SU-DHL-6 (cell line): ENCODE data around the gene PTAR1.
"Not testable (repeated sequence)": the region's sequence is repeated elsewhere in the genome, so short reads cannot be mapped to it uniquely, and the experiment has no call there.

Source experiments
- H2AFZ ChIP-seq: fragments of 200-600 bp; sonication (generic); 2 replicates; pipeline ENCODE4 v1.6.1; 2014; ENCODE audit warnings: low read depth, mild to moderate bottlenecking, moderate library complexity, mixed read lengths, antibody characterized with exemption, low read length; ENCODE audit not compliant: severe bottlenecking
- H3F3A ChIP-seq: fragments of 200-600 bp; shearing (Covaris generic); 2 replicates; pipeline ENCODE4 v1.6.0; 2016; ENCODE audit warnings: antibody characterized with exemption, mild to moderate bottlenecking; ENCODE audit not compliant: insufficient read depth
- H3K27ac ChIP-seq: fragments of 200-600 bp; sonication (generic); 2 replicates; pipeline ENCODE4 v1.5.1; 2016; ENCODE audit warnings: low read depth, mild to moderate bottlenecking, low read length, moderate library complexity, mixed read lengths
- H3K27me3 ChIP-seq: fragments of 200-600 bp; sonication (generic), shearing (Covaris generic); 2 replicates; pipeline ENCODE4 v1.6.0; 2014; ENCODE audit warnings: mild to moderate bottlenecking, low read length
- H3K36me3 ChIP-seq: fragments of 200-600 bp; sonication (generic); 2 replicates; pipeline ENCODE4 v1.6.1; 2014; ENCODE audit warnings: mild to moderate bottlenecking, low read length, mixed read lengths
- H3K4me2 ChIP-seq: fragments of 300-600, 200-600 bp; shearing (Covaris generic), sonication (generic); 2 replicates; pipeline ENCODE4 v1.6.0; 2014; ENCODE audit warnings: low read length, low read depth, mild to moderate bottlenecking; ENCODE audit not compliant: poor library complexity, severe bottlenecking
- H3K4me3 ChIP-seq: fragments of 200-600 bp; sonication (generic); 2 replicates; pipeline ENCODE4 v1.5.1; 2014; ENCODE audit warnings: antibody characterized with exemption, low read length, mild to moderate bottlenecking, mixed read lengths; ENCODE audit not compliant: insufficient read depth, poor library complexity, severe bottlenecking
- H3K79me2 ChIP-seq: fragments of 200-600 bp; sonication (generic); 2 replicates; pipeline ENCODE4 v1.6.1; 2014; ENCODE audit warnings: mild to moderate bottlenecking, low read length, moderate library complexity; ENCODE audit not compliant: insufficient read depth
- H3K9ac ChIP-seq: fragments of 200-600 bp; sonication (generic); 2 replicates; pipeline ENCODE4 v1.7.0; 2014; ENCODE audit warnings: mild to moderate bottlenecking, low read length
- H3K9me2 ChIP-seq: fragments of 200-600 bp; sonication (generic); replicated peaks from 2 replicates; pipeline ENCODE4 v1.6.1; 2014; ENCODE audit warnings: low read length; ENCODE audit not compliant: insufficient read depth
- H3K9me3 ChIP-seq: fragments of 200-600 bp; sonication (generic); 2 replicates; pipeline ENCODE4 v1.6.1; 2014; ENCODE audit warnings: low read length, mixed read lengths; ENCODE audit not compliant: insufficient read depth
- H4K20me1 ChIP-seq: fragments of 200-600 bp; sonication (generic); 2 replicates; pipeline ENCODE4 v1.6.1; 2014; ENCODE audit warnings: low read depth, mild to moderate bottlenecking, antibody characterized with exemption, low read length, moderate library complexity, mixed read lengths
- EZH2phosphoT487 ChIP-seq: fragments of 200-600 bp; sonication (generic), shearing (Covaris generic); conservative IDR thresholded peaks from 2 replicates; pipeline ENCODE4 v1.6.1; 2018; ENCODE audit warnings: mild to moderate bottlenecking, antibody characterized with exemption, low read length, moderate library complexity, mixed read lengths
- TF ChIP-seq, protein P1 (sequence below): fragments of 200-600 bp; sonication (generic); IDR thresholded peaks from one replicate; pipeline ENCODE4 v1.5.1; 2017; ENCODE audit warnings: antibody characterized with exemption, mild to moderate bottlenecking, low read length, moderate library complexity; ENCODE audit not compliant: insufficient read depth, poor library complexity, severe bottlenecking

Gene PTAR1

DNA sequence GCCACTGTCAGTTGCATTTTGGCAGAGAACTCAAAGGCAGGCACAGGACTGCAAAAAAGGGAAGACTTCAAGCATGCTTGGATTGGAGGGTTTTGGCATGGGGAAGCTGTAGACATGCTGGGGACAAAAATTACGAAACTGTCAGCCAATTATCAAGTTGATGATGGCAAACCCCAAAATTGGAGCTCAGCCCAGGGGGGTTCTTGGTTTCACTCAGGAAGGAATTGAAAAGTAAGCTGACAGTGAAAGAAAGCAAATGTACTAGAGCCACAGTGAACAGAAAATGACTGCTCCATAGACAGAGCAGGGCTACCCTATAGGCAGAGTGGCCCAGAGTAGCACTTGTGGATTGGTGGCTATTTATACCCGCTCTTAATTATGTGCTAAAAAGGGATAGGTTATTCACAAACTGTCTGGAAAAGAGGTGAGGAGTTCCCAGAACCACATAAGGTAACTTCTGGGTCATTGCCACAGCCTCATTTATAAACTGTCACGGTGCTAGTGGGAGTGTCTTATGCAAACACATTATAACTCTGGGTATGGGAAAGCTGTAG, 46.2 kb upstream of the PTAR1 start:
- no peak overlapping the region for H2AFZ ChIP-seq
- TF ChIP-seq, protein P1, sequence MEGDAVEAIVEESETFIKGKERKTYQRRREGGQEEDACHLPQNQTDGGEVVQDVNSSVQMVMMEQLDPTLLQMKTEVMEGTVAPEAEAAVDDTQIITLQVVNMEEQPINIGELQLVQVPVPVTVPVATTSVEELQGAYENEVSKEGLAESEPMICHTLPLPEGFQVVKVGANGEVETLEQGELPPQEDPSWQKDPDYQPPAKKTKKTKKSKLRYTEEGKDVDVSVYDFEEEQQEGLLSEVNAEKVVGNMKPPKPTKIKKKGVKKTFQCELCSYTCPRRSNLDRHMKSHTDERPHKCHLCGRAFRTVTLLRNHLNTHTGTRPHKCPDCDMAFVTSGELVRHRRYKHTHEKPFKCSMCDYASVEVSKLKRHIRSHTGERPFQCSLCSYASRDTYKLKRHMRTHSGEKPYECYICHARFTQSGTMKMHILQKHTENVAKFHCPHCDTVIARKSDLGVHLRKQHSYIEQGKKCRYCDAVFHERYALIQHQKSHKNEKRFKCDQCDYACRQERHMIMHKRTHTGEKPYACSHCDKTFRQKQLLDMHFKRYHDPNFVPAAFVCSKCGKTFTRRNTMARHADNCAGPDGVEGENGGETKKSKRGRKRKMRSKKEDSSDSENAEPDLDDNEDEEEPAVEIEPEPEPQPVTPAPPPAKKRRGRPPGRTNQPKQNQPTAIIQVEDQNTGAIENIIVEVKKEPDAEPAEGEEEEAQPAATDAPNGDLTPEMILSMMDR = no peak
- no peak for TF ChIP-seq EZH2phosphoT487

DNA sequence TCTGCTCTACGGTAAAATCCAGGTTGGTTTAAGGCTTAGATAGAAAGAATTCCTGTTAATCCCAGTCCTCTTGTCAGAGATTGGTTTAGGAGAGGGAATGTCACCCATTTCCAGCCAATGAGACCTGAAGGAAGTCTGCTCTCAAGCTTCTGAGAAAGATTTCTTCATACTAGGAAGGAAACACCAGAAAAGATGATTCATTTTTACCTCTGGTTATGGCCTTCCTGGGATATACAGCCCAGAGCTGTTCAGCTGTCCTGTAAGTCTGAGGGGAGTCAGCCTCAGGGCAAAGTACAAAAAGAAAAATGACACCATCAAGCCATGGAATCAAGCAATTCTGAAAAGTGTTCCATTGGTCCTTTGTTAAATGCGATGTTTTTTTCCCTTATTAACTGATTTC, 42.2 kb upstream of the PTAR1 start:
- no peaks in the 10 kb centered on the region for H3F3A ChIP-seq
- no peaks in the 10 kb centered on the region for H3K9me2 ChIP-seq
- no peak overlapping the region for H3K4me2 ChIP-seq
- no peaks in the 10 kb centered on the region for H3K36me3 ChIP-seq
- H3K4me3 ChIP-seq = no peak overlapping the region
- H3K9ac ChIP-seq = no peak overlapping the region
- H3K9me3 ChIP-seq = no peaks in the 10 kb centered on the region
- no peaks in the 10 kb centered on the region for H3K79me2 ChIP-seq
- no peak overlapping the region for H2AFZ ChIP-seq
- H4K20me1 ChIP-seq = no peaks in the 10 kb centered on the region
- TF ChIP-seq, protein P1 = no peak
- no peak for TF ChIP-seq EZH2phosphoT487
- H3K27ac ChIP-seq = no peak overlapping the region
- no peaks in the 10 kb centered on the region for H3K27me3 ChIP-seq

More for the DNA sequence above, 46.2 kb upstream of the PTAR1 start:
- H4K20me1 ChIP-seq = no peaks in the 10 kb centered on the region
- H3K9ac ChIP-seq = no peak overlapping the region
- H3K27me3 ChIP-seq = no peaks in the 10 kb centered on the region
- no peaks in the 10 kb centered on the region for H3K36me3 ChIP-seq
- H3K4me3 ChIP-seq = no peak overlapping the region
- no peak overlapping the region for H3K4me2 ChIP-seq
- no peaks in the 10 kb centered on the region for H3K79me2 ChIP-seq
- no peaks in the 10 kb centered on the region for H3K9me2 ChIP-seq
- H3F3A ChIP-seq = no peaks in the 10 kb centered on the region
- no peak overlapping the region for H3K27ac ChIP-seq
- no peaks in the 10 kb centered on the region for H3K9me3 ChIP-seq

DNA sequence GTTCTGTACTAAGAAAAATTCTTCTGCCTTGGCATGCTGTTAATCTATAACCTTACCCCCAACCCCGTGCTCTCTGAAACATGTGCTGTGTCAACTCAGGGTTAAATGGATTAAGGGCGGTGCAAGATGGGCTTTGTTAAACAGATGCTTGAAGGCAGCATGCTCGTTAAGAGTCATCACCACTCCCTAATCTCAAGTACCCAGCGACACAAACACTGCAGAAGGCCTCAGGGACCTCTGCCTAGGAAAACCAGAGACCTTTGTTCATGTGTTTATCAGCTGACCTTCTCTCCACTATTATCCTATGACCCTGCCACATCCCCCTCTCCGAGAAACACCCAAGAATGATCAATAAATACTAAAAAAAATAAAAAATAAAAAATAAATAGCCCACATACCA, 40.2 kb upstream of the PTAR1 start:
- not testable (repeated sequence) for H3F3A ChIP-seq, H3K9ac ChIP-seq, H3K9me3 ChIP-seq, H3K36me3 ChIP-seq, H3K4me3 ChIP-seq, H3K79me2 ChIP-seq, H4K20me1 ChIP-seq, H3K4me2 ChIP-seq, H3K9me2 ChIP-seq, H3K27ac ChIP-seq, H2AFZ ChIP-seq, H3K27me3 ChIP-seq

DNA sequence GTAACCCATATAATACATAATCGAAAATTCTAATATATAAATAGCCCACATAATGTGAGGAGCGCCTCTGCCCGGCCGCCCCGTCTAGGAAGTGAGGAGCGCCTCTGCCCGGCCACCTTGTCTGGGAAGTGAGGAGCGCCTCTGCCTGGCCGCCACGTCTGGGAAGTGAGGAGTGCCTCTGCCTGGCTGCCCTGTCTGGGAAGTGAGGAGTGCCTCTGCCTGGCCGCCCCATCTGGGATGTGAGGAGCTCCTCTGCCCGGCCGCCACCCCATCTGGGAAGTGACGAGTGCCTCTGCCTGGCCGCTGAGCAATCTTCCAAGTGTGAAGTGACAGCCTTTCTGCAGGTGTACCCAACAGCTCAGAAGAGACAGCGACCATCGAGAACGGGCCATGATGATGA, 39.7 kb upstream of the PTAR1 start:
- not testable (repeated sequence) for H2AFZ ChIP-seq, H3K36me3 ChIP-seq, H3K9ac ChIP-seq, H3K9me2 ChIP-seq, H3K79me2 ChIP-seq, H3K27me3 ChIP-seq, H4K20me1 ChIP-seq, H3K9me3 ChIP-seq, H3K27ac ChIP-seq, H3K4me3 ChIP-seq, H3F3A ChIP-seq, H3K4me2 ChIP-seq
